ENCODE data around the gene BGN.

Gene BGN

DNA sequence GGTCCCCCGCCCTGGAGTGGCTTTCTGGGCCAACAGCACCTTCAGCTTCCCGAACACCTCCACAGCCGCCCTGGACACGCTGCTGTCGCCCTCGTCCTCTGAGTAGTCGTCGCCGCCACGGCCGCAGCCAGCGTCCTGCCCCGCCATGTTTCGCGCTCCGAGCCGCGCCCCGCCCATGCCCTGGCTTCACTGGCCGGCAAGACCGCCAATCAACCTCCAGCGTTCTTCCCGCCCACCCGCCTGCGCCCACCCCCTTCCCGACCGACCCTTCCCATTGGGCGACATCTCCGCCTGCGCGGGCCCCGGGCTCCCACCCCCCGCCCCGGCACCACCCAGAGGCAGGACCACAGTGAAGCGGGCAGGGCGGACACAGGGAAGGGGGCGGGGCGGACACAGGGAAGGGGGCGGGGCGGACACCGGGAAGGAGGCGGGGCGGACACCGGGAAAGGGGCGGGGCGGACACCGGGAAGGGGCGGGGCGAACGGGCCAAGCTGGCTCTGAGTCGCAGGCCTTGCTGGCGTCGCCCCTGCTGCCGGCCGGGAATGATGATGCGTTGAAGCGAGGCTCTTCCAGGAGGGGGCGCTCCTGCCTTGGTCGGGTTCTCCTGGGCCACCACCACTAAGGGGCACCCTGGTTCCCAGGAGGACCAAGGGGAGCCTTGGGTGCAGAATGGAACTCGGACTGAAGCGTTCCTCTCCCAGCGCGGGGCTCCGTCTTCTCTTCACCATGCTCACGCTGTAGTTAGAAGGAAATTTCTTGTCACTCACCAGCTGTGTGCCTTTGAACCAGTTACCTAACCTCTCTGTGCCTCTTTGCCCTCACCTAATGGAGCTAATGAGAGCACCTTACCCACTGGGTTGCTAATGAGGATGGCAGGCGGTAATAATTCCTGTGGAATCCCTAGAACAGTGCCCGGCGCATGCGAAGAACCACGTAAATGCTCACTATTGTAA is 24.1 kb upstream of the BGN start, which contains the start of gene HAUS7:
Gene HAUS7, minus strand, starts transcription at position 166 of the 953 bp plus-strand sequence. Its CDS starts 19 bp downstream, at position 147.
- TF ChIP-seq ZFX (IDR thresholded peaks at IDR 0.05; ENCODE audit: borderline replicate concordance) (no peak), CTCF (IDR thresholded peaks at IDR 0.05) (peak; percentile 77)
- 0 out of 2 replicates have a peak within 1 kb of the TSS, but pooled peaks have one; percentile 36 for H3K27ac ChIP-seq

DNA sequence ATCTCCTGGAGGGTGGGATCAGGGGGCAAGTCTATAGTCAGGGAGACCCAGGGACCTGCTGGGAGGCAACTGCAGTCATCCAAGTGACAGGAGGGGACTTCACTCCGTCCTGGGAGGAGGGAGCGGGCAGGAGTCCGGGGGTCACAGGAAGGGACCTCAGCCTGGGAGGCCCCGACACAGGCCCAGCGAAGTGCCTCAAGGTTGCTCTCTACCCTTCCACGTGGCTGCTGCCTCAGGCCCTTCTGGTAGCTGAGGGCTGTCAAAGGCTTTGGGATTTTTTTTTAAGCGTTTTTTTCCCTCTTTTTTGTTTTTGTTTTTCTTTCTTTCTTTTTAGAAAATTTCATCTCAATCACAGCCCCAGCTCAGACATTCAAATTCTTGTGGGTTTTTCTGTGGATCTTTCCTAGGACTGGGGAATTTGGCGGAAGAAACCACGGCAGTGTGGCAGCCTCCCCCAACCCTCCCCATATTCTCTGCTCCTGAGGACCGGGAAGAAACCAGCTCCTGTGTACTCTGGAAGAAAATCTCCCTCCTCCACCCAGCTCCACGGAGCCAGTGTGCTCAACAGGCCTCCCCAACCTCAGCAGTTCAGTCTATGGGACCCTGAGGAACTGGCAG is 23.0 kb upstream of the BGN start:
- H3K27ac ChIP-seq, result no peak overlapping the region
- no peak for TF ChIP-seq CTCF (IDR thresholded peaks at IDR 0.05)
- TF ChIP-seq ZFX (IDR thresholded peaks at IDR 0.05; ENCODE audit: borderline replicate concordance), result no peak

- no peak for TF ChIP-seq ZFX (IDR thresholded peaks at IDR 0.05; ENCODE audit: borderline replicate concordance)
- TF ChIP-seq CTCF (IDR thresholded peaks at IDR 0.05), result no peak
- H3K27ac ChIP-seq, result no peak overlapping the region
Observed at GRCh38 chrX:153473126-153473525, 21.7 kb upstream of the BGN start.

DNA sequence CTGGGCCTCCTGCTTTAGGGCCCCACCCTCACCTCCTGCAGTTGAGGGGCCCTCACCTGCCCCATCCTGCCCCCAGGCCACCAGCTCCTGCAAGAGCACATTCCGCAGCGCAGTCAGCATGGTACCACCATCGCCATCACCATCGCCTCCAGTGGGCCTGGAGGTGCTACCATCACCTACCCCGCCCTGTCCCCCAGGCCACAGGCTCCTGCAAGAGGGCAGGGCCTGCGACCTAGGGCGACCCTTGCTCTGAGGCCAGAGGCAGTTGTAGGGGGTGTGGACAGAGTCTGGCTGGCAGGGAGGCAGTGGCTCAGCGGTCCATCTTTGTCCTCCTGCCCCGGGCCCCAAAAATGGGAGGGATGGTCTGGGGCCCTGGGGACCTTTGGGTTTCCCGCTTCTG is 20.5 kb upstream of the BGN start:
- TF ChIP-seq ZFX (IDR thresholded peaks at IDR 0.05; ENCODE audit: borderline replicate concordance) (no peak), CTCF (IDR thresholded peaks at IDR 0.05) (no peak)
- H3K27ac ChIP-seq, result no peak overlapping the region

- TF ChIP-seq CTCF (IDR thresholded peaks at IDR 0.05) (no peak), ZFX (IDR thresholded peaks at IDR 0.05; ENCODE audit: borderline replicate concordance) (no peak)
- no peak overlapping the region for H3K27ac ChIP-seq
Observed at GRCh38 chrX:153474718-153475117, 20.1 kb upstream of the BGN start.

GRCh38 chrX:153475271-153475670 is 19.5 kb upstream of the BGN start:
- no peak overlapping the region for H3K27ac ChIP-seq
- TF ChIP-seq CTCF (IDR thresholded peaks at IDR 0.05) (no peak), ZFX (IDR thresholded peaks at IDR 0.05; ENCODE audit: borderline replicate concordance) (no peak)
